H1 (cell line): Measurements from ENCODE around the gene CCNL2. TPM values are rescaled to one million over a fixed set of nuclear protein-coding genes. Genes with fewer than 3 reads are reported as not detected.
A peak's percentile ranks its signal among the peaks of the same experiment; 100 is the strongest.

ENCODE experiments used
- CTCF ChIA-PET: fragments of 300-600 bp; sonication (Branson Sonifier 250); formaldehyde crosslinking; loops from one replicate; lab custom pipeline; 2021; ENCODE audit not compliant: partially characterized antibody; lab: Charles Lee
- POLR2A ChIA-PET: fragments of 300-600 bp; sonication (Branson Sonifier 250); formaldehyde crosslinking; loops from one replicate; lab custom pipeline; 2021; ENCODE audit warnings: inconsistent platforms; ENCODE audit not compliant: partially characterized antibody; lab: Charles Lee
- DNase-seq, 2 experiments: peaks; one replicate each; pipeline versions ENCODE4 v3.0.0 to v3.0.0-alpha.2; 2010 to 2022; ENCODE audit warnings: low spot score in 2 of 2, low read depth in 1 of 2, mixed read lengths in 1 of 2
- FAIRE-seq: peaks from 2 replicates; lab custom pipeline; 2011; peaks lifted over from hg19 to GRCh38; lab: Jason Lieb, UNC
- H2AFZ ChIP-seq: 2 replicates; pipeline ENCODE4 v1.8.1; 2012; ENCODE audit warnings: low read length, inconsistent platforms
- H2AK5ac ChIP-seq: 2 replicates; pipeline ENCODE4 v1.6.1; 2013; ENCODE audit warnings: low read depth, low read length
- H2BK120ac ChIP-seq: replicated peaks from 2 replicates; pipeline ENCODE3; 2013; ENCODE audit warnings: low read depth, low read length, inconsistent platforms
- H2BK12ac ChIP-seq: 2 replicates; pipeline ENCODE4 v1.6.1; 2013; ENCODE audit warnings: low read depth, low read length
- H2BK15ac ChIP-seq: 2 replicates; pipeline ENCODE4 v1.6.1; 2013; ENCODE audit warnings: low read length
- H2BK20ac ChIP-seq: 2 replicates; pipeline ENCODE4 v1.6.1; 2013; ENCODE audit warnings: low read length
- H2BK5ac ChIP-seq: 2 replicates; pipeline ENCODE4 v1.6.1; 2013; ENCODE audit warnings: low read depth, low read length
- H3K14ac ChIP-seq: 2 replicates; pipeline ENCODE4 v1.6.1; 2013; ENCODE audit warnings: inconsistent platforms; ENCODE audit not compliant: insufficient read length
- H3K18ac ChIP-seq: 2 replicates; pipeline ENCODE4 v1.6.1; 2013; ENCODE audit warnings: low read length; ENCODE audit errors: extremely low read depth
- H3K23ac ChIP-seq: 2 replicates; pipeline ENCODE4 v1.6.1; 2013; ENCODE audit warnings: inconsistent platforms; ENCODE audit not compliant: insufficient read length
- H3K23me2 ChIP-seq: 2 replicates; pipeline ENCODE4 v1.6.1; 2013; ENCODE audit warnings: low read depth, low read length
- H3K27ac ChIP-seq: 2 replicates; pipeline ENCODE4 v1.6.1; 2011; ENCODE audit warnings: low read depth, low read length, inconsistent platforms
- H3K27me3 ChIP-seq, 4 experiments: replicated peaks in 1 of 4; 1 replicate in 1 of 4; 2 replicates in 3 of 4; pipeline versions ENCODE4 v1.6.1 to v1.8.1; 2011 to 2013; ENCODE audit warnings: low read length in 3 of 4, mild to moderate bottlenecking in 3 of 4, inconsistent platforms in 2 of 4, mixed read lengths in 2 of 4, moderate library complexity in 1 of 4; ENCODE audit not compliant: control insufficient read depth in 3 of 4, insufficient read depth in 3 of 4; ENCODE audit errors: extremely low read depth in 1 of 4
- H3K36me3 ChIP-seq, 4 experiments: 2 replicates each; pipeline versions ENCODE4 v1.6.1 to v1.8.1; 2011 to 2013; ENCODE audit warnings: mild to moderate bottlenecking in 4 of 4, low read length in 3 of 4, moderate library complexity in 2 of 4, control low read depth in 1 of 4, inconsistent platforms in 1 of 4; ENCODE audit not compliant: insufficient read depth in 4 of 4, control insufficient read depth in 2 of 4
- H3K4ac ChIP-seq: replicated peaks from 2 replicates; pipeline ENCODE3; 2013; ENCODE audit warnings: low read length, low read depth, mixed read lengths, inconsistent platforms; ENCODE audit not compliant: insufficient read length
- H3K4me1 ChIP-seq, 4 experiments: replicated peaks in 1 of 4; 1 replicate in 1 of 4; 2 replicates in 3 of 4; pipeline versions ENCODE4 v1.6.1 to v1.8.1; 2011 to 2013; ENCODE audit warnings: low read length in 3 of 4, inconsistent platforms in 2 of 4, mixed read lengths in 1 of 4; ENCODE audit not compliant: insufficient read depth in 4 of 4, control insufficient read depth in 3 of 4
- H3K4me2 ChIP-seq, 2 experiments: 2 replicates each; pipeline versions ENCODE4 v1.6.1 to v1.8.1; 2011 to 2013; ENCODE audit warnings: low read depth in 2 of 2, low read length in 2 of 2, control low read depth in 1 of 2, inconsistent platforms in 1 of 2, mild to moderate bottlenecking in 1 of 2; ENCODE audit not compliant: insufficient read depth in 1 of 2
- H3K4me3 ChIP-seq, 4 experiments: fragments of 200-600, 300-600 bp in 1 of 4; sonication (generic), shearing (Covaris generic), sonication (Bioruptor Twin) in 1 of 4; 2 replicates each; pipeline versions ENCODE4 v1.5.1 to v1.8.1; 2011 to 2016; ENCODE audit warnings: low read length in 4 of 4, low read depth in 3 of 4, control low read depth in 2 of 4, inconsistent platforms in 2 of 4, mild to moderate bottlenecking in 2 of 4, mixed read lengths in 1 of 4, moderate library complexity in 1 of 4; ENCODE audit not compliant: insufficient read depth in 2 of 4; ENCODE audit errors: extremely low read depth in 1 of 4
- H3K56ac ChIP-seq: replicated peaks from 2 replicates; pipeline ENCODE3; 2013; ENCODE audit warnings: low read depth, mild to moderate bottlenecking, mixed read lengths, low read length, inconsistent platforms; ENCODE audit not compliant: insufficient read length
- H3K79me1 ChIP-seq: 2 replicates; pipeline ENCODE4 v1.6.1; 2013; ENCODE audit warnings: low read depth, low read length, control low read depth
- H3K79me2 ChIP-seq, 2 experiments: 2 replicates each; pipeline versions ENCODE4 v1.6.1 to v1.8.1; 2012 to 2013; ENCODE audit warnings: low read length in 2 of 2, mild to moderate bottlenecking in 2 of 2, inconsistent platforms in 1 of 2; ENCODE audit not compliant: insufficient read depth in 2 of 2, control insufficient read depth in 1 of 2
- H3K9ac ChIP-seq, 4 experiments: replicated peaks in 1 of 4; 1 replicate in 1 of 4; 2 replicates in 3 of 4; pipeline versions ENCODE4 v1.6.1 to v1.8.1; 2011 to 2013; ENCODE audit warnings: low read depth in 3 of 4, low read length in 3 of 4, control low read depth in 2 of 4, mild to moderate bottlenecking in 2 of 4, moderate library complexity in 2 of 4, inconsistent platforms in 1 of 4; ENCODE audit errors: extremely low read depth in 1 of 4
- H3K9me3 ChIP-seq, 2 experiments: 2 replicates each; pipeline versions ENCODE4 v1.6.1 to v1.8.1; 2012 to 2013; ENCODE audit warnings: mild to moderate bottlenecking in 2 of 2, moderate library complexity in 2 of 2, control low read depth in 1 of 2, inconsistent platforms in 1 of 2, low read depth in 1 of 2, low read length in 1 of 2, mixed read lengths in 1 of 2; ENCODE audit not compliant: insufficient read depth in 2 of 2
- H4K20me1 ChIP-seq, 2 experiments: replicated peaks in 1 of 2; 2 replicates each; pipeline versions ENCODE3 to v1.8.1; 2011 to 2013; ENCODE audit warnings: inconsistent platforms in 2 of 2, low read length in 2 of 2, mild to moderate bottlenecking in 1 of 2; ENCODE audit not compliant: insufficient read depth in 2 of 2, control insufficient read depth in 1 of 2
- H4K5ac ChIP-seq: 2 replicates; pipeline ENCODE4 v1.6.1; 2013; ENCODE audit warnings: low read length, low read depth, mixed read lengths, inconsistent platforms; ENCODE audit not compliant: insufficient read length
- H4K8ac ChIP-seq: 2 replicates; pipeline ENCODE4 v1.8.0; 2013; ENCODE audit warnings: mild to moderate bottlenecking, moderate library complexity, low read length, inconsistent platforms; ENCODE audit not compliant: insufficient read depth; ENCODE audit errors: extremely low read depth
- H4K91ac ChIP-seq: replicated peaks from 2 replicates; pipeline ENCODE3; 2013; ENCODE audit warnings: low read length, mixed read lengths, inconsistent platforms; ENCODE audit not compliant: insufficient read length
- CEBPB ChIP-seq: IDR thresholded peaks from 2 replicates; pipeline ENCODE4 v1.6.1; 2012; ENCODE audit warnings: low read depth, low read length
- GABPA ChIP-seq: IDR thresholded peaks from 2 replicates; pipeline ENCODE4 v1.6.1; 2011; ENCODE audit warnings: mild to moderate bottlenecking, low read length, moderate library complexity, borderline replicate concordance; ENCODE audit not compliant: insufficient read depth
- HDAC6 ChIP-seq: IDR thresholded peaks from one replicate; pipeline ENCODE4 v1.7.1; 2012; ENCODE audit warnings: low read depth, mild to moderate bottlenecking, inconsistent platforms, low read length, moderate library complexity
- TAF7 ChIP-seq: optimal IDR thresholded peaks from 2 replicates; pipeline ENCODE3; 2011; ENCODE audit warnings: low read depth, mild to moderate bottlenecking, inconsistent platforms, low read length, moderate library complexity, borderline replicate concordance
- TEAD4 ChIP-seq: IDR thresholded peaks from 2 replicates; pipeline ENCODE4 v1.6.1; 2012; ENCODE audit warnings: low read depth, low read length, inconsistent platforms, mixed read lengths
- ZNF274 ChIP-seq: IDR thresholded peaks from 2 replicates; pipeline ENCODE4 v1.7.0; 2012; ENCODE audit warnings: low read length, borderline replicate concordance; ENCODE audit errors: extremely low read depth
- WGBS, 2 experiments: shearing (Covaris generic) in 1 of 2; methylation state at CpG; one replicate each; pipeline versions ENCODE4 v1.1.6 to v1.1.7; 2013 to 2015; ENCODE audit warnings: low lambda C conversion rate in 2 of 2, mixed read lengths in 2 of 2, inconsistent platforms in 1 of 2, low coverage in 1 of 2, missing lambda C conversion rate in 1 of 2; ENCODE audit not compliant: insufficient replicate concordance in 2 of 2, insufficient coverage in 1 of 2, insufficient read length in 1 of 2; ENCODE audit errors: extremely low coverage in 1 of 2, missing lambda C conversion rate in 1 of 2; 5-methylcytosine and 5-hydroxymethylcytosine counted together
- polyA plus RNA-seq, 7 experiments: library from polyadenylated mRNA; depleted of rRNA in 3 of 7; stranded (reverse) in 5 of 7; unstranded in 2 of 7; fragments of >200 nt in 5 of 7; fragments of 200-250 nt in 2 of 7; gene quantifications; 1 replicate in 5 of 7; 2 replicates in 1 of 7; 4 replicates in 1 of 7; pipeline versions ENCODE4 v1.2.1 to v1.2.3, GENCODE V29; 2011 to 2013; ENCODE audit warnings: missing spikeins in 2 of 7, mixed read lengths in 2 of 7
- total RNA-seq: library from RNA; stranded (reverse); fragmentation: NEBNext Ultra II Directional; extraction: Animal tissue kit (Norgen Biotek cat#: 25700); gene quantifications from 2 replicates; pipeline ENCODE4 v1.2.1, GENCODE V29; 2021
- TF ChIP-seq, protein P1 (sequence below): IDR thresholded peaks from 2 replicates; pipeline ENCODE4 v1.6.1; 2011; ENCODE audit warnings: low read depth, mild to moderate bottlenecking, low read length; ENCODE audit not compliant: insufficient read depth
- TF ChIP-seq, protein P2 (sequence below): IDR thresholded peaks from 2 replicates; pipeline ENCODE4 v1.6.1; 2011; ENCODE audit warnings: low read length, improper control_type of control experiment

Gene CCNL2
- total and polyA plus RNA-seq, 2 of the 8 experiments (the other 6 are each of a cell fraction or from before 2014, with no cell fraction given) = 79.8 to 120 TPM

DNA sequence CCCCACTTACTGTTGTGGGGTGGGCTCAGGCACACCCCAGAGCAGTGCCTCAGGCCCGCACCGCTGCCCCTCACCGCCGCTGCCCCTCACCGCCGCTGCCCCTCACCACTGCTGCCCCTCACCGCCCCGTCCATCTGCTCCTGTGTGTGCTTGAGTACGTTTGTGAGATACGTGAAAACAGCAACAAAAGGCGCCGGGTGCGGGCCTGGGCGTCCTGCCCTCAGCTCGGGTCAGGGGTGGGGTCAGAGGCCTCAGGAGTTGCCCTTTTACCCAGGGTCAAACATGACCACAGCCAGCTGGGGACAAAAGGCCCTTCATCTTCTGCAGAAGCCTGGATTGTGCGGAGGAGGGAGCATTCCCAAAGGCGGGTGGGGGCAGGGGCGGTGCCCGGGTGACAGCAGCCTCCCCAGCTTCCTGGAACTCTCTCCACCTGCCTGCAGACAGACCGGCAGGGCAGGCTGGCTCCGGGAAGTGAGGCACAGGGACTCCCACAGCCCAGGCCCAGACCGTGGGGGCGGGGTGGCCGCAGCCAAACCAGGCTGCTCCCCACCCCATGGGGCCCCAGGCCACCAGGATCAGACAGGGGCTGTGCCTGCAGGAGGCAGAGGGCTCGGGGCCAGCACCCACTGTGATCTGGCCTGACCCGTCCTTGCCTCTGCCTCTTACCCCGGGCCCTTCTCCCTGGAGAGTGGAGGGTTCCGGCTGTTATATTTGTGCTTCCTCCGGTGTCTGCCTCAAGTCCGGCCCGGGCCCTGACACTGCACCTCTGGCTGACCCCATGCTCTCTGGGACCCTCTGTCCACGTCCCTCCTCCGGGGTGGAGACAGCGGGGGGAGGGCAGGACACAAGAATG, 34.0 kb upstream of the CCNL2 start:
- ChIA-PET POLR2A (interaction anchor here (1.2 to 22.9 kb wide), 13 partner anchors 8 to 80 kb away, joined by 3 to 515 read pairs (median 4); partner anchors contain the start of genes ANKRD65, ATAD3C, CCNL2 and MRPL20), CTCF (interaction anchor here (0.8 to 2.1 kb wide), 13 partner anchors 9 to 118 kb away, joined by 3 to 9 read pairs (median 4); partner anchors contain the start of gene ANKRD65)
- Histone ChIP-seq H3K9ac (no peak overlapping the region; a peak in 3 of 7 replicates), H3K27me3 (peaks cover 0 to 3% (median 0%) of the 10 kb centered on the region in 4 experiments; a peak in 2 of 7 replicates), H3K23ac (no peak overlapping the region), H3K18ac (peak overlapping the region; percentile 85), H2BK5ac (peak overlapping the region; percentile 95; the same call in 1 of the 2 replicates), H3K79me1 (no peaks in the 10 kb centered on the region), H3K56ac (no peak overlapping the region), H3K4me1 (peaks cover 0 to 59% (median 42%) of the 10 kb centered on the region in 4 experiments; a peak in 6 of 7 replicates), H4K5ac (peak overlapping the region; percentile 75), H2BK20ac (peak overlapping the region; percentile 90; the same call in 1 of the 2 replicates), H2AK5ac (peak overlapping the region; percentile 88; the same call in 1 of the 2 replicates), H3K27ac (no peak overlapping the region), H3K14ac (no peak overlapping the region), H2BK12ac (peak overlapping the region; percentile 96; the same call in 1 of the 2 replicates), H4K8ac (peak overlapping the region; percentile 57; the same call in 1 of the 2 replicates), H4K91ac (peak overlapping the region; percentile 98), H3K4me3 (peak overlapping the region in 1 of 4 experiments; percentile 72; a peak in 3 of 8 replicates), H3K4me2 (peak overlapping the region; percentile 54 to 94), H2AFZ (no peak overlapping the region), H3K79me2 (peaks cover 0 to 8% of the 10 kb centered on the region in 2 experiments; a peak in 1 of 4 replicates), H4K20me1 (peaks cover 4 to 7% of the 10 kb centered on the region in 2 experiments), H3K9me3 (peaks cover 0 to 1% of the 10 kb centered on the region in 2 experiments; a peak in 1 of 4 replicates), H3K4ac (peak overlapping the region; percentile 100), H3K36me3 (no peaks in the 10 kb centered on the region; a peak in 1 of 8 replicates), H2BK15ac (peak overlapping the region; percentile 92; the same call in 1 of the 2 replicates), H3K23me2 (peaks cover 18% of the 10 kb centered on the region; the same call in 1 of the 2 replicates), H2BK120ac (peak overlapping the region; percentile 92)
- FAIRE-seq = no peak
- 60% methylated on average over 30 of the region's 34 CpGs; no CpG with 5 or more reads in 1 of the 2 experiments for WGBS, 2 experiments
- DNase-seq = peak in 1 of 2 experiments; percentile 78
- TF ChIP-seq TAF7 = no peak
- no peak for TF ChIP-seq CEBPB
- TF ChIP-seq HDAC6 = no peak
- TF ChIP-seq, protein P1, sequence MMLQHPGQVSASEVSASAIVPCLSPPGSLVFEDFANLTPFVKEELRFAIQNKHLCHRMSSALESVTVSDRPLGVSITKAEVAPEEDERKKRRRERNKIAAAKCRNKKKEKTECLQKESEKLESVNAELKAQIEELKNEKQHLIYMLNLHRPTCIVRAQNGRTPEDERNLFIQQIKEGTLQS = no peak
- TF ChIP-seq GABPA = no peak
- TF ChIP-seq ZNF274 = no peak
- TF ChIP-seq, protein P2, sequence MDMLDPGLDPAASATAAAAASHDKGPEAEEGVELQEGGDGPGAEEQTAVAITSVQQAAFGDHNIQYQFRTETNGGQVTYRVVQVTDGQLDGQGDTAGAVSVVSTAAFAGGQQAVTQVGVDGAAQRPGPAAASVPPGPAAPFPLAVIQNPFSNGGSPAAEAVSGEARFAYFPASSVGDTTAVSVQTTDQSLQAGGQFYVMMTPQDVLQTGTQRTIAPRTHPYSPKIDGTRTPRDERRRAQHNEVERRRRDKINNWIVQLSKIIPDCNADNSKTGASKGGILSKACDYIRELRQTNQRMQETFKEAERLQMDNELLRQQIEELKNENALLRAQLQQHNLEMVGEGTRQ = no peak
- TF ChIP-seq TEAD4 = no peak
